Measurements from ENCODE around the gene RNU2-1. TPM values are rescaled to one million over a fixed set of nuclear protein-coding genes. Genes with fewer than 3 reads are reported as not detected.

The RNU2-1 gene
- total RNA-seq, 1 experiment from 2014 or later: 4,481 TPM

- H3K4me1 ChIP-seq (ENCODE audit: control insufficient read depth, insufficient read depth, low read length): peaks cover 11% of the 10 kb centered on the region
- H3K27ac ChIP-seq (ENCODE audit: low read length): no peak overlapping the region
- no peaks in the 10 kb centered on the region for H3K9me3 ChIP-seq (ENCODE audit: control insufficient read depth, insufficient read depth, low read depth, low read length)
- no peaks in the 10 kb centered on the region for H3K27me3 ChIP-seq (ENCODE audit: control insufficient read depth, insufficient read depth, low read length)
- intact Hi-C loops (cut with micrococcal nuclease; ENCODE audit: unreplicated experiment): no loop called here
- DNase-seq (ENCODE audit: low read depth, low spot score) (no peak), ATAC-seq (no peak)
- TF ChIP-seq, protein P1, sequence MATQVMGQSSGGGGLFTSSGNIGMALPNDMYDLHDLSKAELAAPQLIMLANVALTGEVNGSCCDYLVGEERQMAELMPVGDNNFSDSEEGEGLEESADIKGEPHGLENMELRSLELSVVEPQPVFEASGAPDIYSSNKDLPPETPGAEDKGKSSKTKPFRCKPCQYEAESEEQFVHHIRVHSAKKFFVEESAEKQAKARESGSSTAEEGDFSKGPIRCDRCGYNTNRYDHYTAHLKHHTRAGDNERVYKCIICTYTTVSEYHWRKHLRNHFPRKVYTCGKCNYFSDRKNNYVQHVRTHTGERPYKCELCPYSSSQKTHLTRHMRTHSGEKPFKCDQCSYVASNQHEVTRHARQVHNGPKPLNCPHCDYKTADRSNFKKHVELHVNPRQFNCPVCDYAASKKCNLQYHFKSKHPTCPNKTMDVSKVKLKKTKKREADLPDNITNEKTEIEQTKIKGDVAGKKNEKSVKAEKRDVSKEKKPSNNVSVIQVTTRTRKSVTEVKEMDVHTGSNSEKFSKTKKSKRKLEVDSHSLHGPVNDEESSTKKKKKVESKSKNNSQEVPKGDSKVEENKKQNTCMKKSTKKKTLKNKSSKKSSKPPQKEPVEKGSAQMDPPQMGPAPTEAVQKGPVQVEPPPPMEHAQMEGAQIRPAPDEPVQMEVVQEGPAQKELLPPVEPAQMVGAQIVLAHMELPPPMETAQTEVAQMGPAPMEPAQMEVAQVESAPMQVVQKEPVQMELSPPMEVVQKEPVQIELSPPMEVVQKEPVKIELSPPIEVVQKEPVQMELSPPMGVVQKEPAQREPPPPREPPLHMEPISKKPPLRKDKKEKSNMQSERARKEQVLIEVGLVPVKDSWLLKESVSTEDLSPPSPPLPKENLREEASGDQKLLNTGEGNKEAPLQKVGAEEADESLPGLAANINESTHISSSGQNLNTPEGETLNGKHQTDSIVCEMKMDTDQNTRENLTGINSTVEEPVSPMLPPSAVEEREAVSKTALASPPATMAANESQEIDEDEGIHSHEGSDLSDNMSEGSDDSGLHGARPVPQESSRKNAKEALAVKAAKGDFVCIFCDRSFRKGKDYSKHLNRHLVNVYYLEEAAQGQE (IDR thresholded peaks at IDR 0.05; ENCODE audit: insufficient read depth in 1 of 2, low read depth in 2 of 2, low read length in 1 of 2): no peak
- TF ChIP-seq POLR2AphosphoS5 (IDR thresholded peaks at IDR 0.05; ENCODE audit: low read depth, low read length): no peak
- TF ChIP-seq, protein P2, sequence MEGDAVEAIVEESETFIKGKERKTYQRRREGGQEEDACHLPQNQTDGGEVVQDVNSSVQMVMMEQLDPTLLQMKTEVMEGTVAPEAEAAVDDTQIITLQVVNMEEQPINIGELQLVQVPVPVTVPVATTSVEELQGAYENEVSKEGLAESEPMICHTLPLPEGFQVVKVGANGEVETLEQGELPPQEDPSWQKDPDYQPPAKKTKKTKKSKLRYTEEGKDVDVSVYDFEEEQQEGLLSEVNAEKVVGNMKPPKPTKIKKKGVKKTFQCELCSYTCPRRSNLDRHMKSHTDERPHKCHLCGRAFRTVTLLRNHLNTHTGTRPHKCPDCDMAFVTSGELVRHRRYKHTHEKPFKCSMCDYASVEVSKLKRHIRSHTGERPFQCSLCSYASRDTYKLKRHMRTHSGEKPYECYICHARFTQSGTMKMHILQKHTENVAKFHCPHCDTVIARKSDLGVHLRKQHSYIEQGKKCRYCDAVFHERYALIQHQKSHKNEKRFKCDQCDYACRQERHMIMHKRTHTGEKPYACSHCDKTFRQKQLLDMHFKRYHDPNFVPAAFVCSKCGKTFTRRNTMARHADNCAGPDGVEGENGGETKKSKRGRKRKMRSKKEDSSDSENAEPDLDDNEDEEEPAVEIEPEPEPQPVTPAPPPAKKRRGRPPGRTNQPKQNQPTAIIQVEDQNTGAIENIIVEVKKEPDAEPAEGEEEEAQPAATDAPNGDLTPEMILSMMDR (IDR thresholded peaks at IDR 0.05): no peak
- no peak for TF ChIP-seq SIN3A (IDR thresholded peaks at IDR 0.05; ENCODE audit: borderline replicate concordance, insufficient read depth, low read depth, low read length)
- no peak for TF ChIP-seq TCF7L2 (IDR thresholded peaks at IDR 0.05; ENCODE audit: low read depth, low read length)
- no TSS peak for BruUV-seq (replicated peaks)
- H3K4me3 ChIP-seq (ENCODE audit: low read depth in 2 of 2, low read length in 2 of 2): no peak overlapping the region
- POLR2A ChIA-PET: no interaction called here
- CTCF ChIA-PET: no interaction called here
- in situ Hi-C loops (cut with HindIII; ENCODE audit: low pct_unique_long_range_greater_than_20kb, low sequenced_read_pairs): no loop called here
- H3K36me3 ChIP-seq (ENCODE audit: control insufficient read depth, insufficient read depth, low read length): no peaks in the 10 kb centered on the region; the same call in 1 of the 2 replicates
These were observed 18.4 kb downstream of the RNU2-1 start for GRCh38 chr17:43215341-43215740.

- intact Hi-C loops (cut with micrococcal nuclease; ENCODE audit: unreplicated experiment): no loop called here
- H3K27me3 ChIP-seq (ENCODE audit: control insufficient read depth, insufficient read depth, low read length): no peaks in the 10 kb centered on the region
- H3K4me3 ChIP-seq (ENCODE audit: low read depth in 2 of 2, low read length in 2 of 2): no peak overlapping the region
- H3K36me3 ChIP-seq (ENCODE audit: control insufficient read depth, insufficient read depth, low read length): no peaks in the 10 kb centered on the region; the same call in 1 of the 2 replicates
- POLR2A ChIA-PET: interaction anchor here (0.6 to 1.0 kb wide), 2 partner anchors 102 to 106 kb away, joined by 3 to 5 read pairs; no protein-coding TSS in a partner anchor
- no TSS peak for BruUV-seq (replicated peaks)
- no peak for DNase-seq (ENCODE audit: low read depth, low spot score)
- CTCF ChIA-PET: interaction anchor here (0.6 kb wide), 1 partner anchor 222 kb away, joined by 3 read pairs; no protein-coding TSS in a partner anchor
- no peaks in the 10 kb centered on the region for H3K9me3 ChIP-seq (ENCODE audit: control insufficient read depth, insufficient read depth, low read depth, low read length)
- no peak overlapping the region for H3K27ac ChIP-seq (ENCODE audit: low read length)
- peaks cover 11% of the 10 kb centered on the region for H3K4me1 ChIP-seq (ENCODE audit: control insufficient read depth, insufficient read depth, low read length)
- in situ Hi-C loops (cut with HindIII; ENCODE audit: low pct_unique_long_range_greater_than_20kb, low sequenced_read_pairs): no loop called here
- TF ChIP-seq SIN3A (IDR thresholded peaks at IDR 0.05; ENCODE audit: borderline replicate concordance, insufficient read depth, low read depth, low read length) (no peak), TCF7L2 (IDR thresholded peaks at IDR 0.05; ENCODE audit: low read depth, low read length) (no peak), POLR2AphosphoS5 (IDR thresholded peaks at IDR 0.05; ENCODE audit: low read depth, low read length) (no peak)
- TF ChIP-seq, protein P2 (IDR thresholded peaks at IDR 0.05): no peak
- TF ChIP-seq, protein P1 (IDR thresholded peaks at IDR 0.05; ENCODE audit: insufficient read depth in 1 of 2, low read depth in 2 of 2, low read length in 1 of 2): no peak
- ATAC-seq: no peak
These were observed 20.2 kb downstream of the RNU2-1 start for GRCh38 chr17:43213545-43213944.
